UCSD-AML1 (cell line): ENCODE results near the gene ZDHHC12.
A peak's percentile ranks its signal among the peaks of the same experiment; 100 is the strongest.

Experiments used
- DNase-seq: peaks from one replicate; lab custom pipeline; 2025; ENCODE audit not compliant: unreplicated experiment; lab: John Stamatoyannopoulos, UW

The ZDHHC12 gene

GRCh38 chr9:128688501-128689292 lies 35.2 kb downstream of the ZDHHC12 start, which contains the start of gene SET:
Gene SET, plus strand, starts transcription at chr9:128689222. Its CDS starts 361 bp downstream, at chr9:128689583.
- peak; percentile 98 for DNase-seq

DNA sequence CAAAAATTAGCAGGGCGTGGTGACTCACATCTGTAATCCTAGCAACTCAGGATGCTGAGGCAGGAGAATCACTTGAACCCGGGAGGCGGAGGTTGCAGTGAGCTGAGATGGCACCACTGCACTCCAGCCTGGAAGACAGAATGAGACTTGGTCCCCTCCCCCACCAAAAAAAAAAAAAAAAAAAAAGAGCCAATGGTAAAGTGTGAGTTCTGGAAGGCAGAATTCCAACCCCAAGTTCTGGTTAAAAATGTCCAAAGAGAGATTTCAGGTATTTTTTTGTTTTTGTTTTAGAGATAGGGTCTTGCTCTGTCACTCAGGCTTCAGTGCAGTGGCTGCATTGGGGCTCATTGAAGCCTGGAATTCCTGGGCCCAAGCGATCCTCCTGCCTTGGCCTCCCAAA lies 36.5 kb downstream of the ZDHHC12 start:
- no peak for DNase-seq

DNA sequence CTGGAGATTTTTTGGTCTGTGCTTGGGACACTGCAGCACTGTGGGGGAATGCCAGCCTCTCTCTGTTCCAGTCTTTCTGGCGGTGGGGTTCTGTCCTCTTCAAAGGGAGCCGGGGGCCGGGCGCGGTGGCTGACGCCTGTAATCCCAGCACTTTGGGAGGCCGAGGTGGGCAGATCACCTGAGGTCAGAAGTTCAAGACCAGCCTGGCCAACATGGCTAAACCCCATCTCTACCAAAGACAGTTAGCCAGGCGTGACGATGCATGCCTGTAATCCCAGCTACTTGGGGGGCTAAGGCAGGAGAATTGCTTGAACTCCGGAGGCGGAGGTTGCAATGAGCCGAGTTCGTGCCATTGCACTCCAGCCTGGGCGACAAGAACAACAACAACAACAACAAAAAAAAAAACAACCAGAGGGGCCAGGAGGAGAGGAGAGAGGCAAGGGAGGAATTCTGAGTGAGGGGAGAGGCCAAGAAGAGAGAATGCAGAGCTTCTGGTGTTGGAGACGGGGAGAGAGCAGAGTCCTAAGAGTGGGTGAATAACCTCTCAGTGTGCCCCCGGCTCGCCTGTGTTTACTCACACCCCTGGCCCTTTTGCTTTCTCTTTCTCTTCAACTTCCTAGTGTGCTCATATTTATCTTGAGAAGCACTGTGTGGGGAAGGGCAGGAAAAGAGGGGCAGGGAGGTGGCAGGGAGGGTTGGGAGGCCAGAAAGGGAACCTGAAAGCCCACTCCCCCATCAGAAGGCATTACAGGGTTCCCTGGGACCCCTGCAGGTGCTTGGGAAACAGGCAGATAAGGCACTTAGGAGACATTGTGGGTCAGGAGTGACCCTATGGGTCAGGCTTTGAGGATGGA lies 38.1 kb downstream of the ZDHHC12 start:
- peak; percentile 46 for DNase-seq

DNA sequence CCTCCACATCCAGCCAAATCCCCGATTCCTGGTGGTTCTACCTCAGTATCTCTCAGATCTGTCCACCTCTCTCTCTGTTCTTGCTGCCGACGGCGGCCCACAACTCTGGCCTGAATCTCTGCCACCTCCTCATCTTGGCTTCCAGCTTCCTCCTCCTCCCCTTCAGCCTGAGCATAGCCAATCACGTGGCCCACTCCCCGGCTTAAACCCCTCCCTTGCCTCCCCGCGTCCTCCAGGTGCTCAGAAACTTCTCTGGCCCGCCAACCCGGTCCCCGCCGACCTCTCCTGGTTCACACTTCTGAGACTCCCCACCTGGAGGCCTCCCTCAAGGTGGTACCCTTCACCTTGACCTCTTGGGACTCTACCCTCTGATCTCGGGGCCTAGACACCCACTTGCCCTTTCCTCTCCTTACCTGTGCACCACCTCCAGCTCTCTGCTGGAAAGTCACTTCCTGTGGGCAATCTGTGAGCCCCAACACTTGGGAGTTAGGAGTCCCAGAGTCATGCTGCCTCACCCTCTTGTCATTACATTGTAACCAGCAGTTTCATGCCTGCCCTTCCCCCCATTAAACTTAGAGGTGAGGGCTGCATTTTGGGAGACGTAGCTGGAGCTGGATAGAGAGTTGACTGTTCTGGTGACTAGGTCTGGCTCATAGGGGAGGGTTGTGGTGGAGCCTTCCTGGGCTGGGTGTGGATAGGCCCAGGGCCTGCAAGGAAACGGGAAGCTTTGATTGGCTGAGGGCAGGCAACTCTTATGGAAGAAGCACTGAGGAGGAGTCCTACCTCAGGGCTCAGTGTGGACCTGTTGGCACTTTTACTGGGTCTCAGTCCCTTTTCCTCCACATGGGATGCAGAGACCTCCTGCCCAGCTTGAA lies 39.4 kb downstream of the ZDHHC12 start:
- peak; percentile 68 for DNase-seq

DNA sequence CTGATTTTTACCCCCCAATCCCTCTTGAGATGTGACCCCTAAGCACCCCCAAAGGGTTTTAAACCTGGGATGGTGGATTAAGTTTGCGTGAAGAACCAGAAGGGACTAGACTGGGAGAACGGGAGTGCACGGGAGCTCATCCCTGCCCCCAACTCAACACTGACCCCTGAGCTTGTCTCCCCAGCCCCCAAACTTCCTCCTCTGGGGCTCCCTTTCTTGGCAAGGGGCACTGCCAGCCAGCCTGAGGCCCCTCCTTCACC lies 39.9 kb downstream of the ZDHHC12 start:
- no peak for DNase-seq

DNA sequence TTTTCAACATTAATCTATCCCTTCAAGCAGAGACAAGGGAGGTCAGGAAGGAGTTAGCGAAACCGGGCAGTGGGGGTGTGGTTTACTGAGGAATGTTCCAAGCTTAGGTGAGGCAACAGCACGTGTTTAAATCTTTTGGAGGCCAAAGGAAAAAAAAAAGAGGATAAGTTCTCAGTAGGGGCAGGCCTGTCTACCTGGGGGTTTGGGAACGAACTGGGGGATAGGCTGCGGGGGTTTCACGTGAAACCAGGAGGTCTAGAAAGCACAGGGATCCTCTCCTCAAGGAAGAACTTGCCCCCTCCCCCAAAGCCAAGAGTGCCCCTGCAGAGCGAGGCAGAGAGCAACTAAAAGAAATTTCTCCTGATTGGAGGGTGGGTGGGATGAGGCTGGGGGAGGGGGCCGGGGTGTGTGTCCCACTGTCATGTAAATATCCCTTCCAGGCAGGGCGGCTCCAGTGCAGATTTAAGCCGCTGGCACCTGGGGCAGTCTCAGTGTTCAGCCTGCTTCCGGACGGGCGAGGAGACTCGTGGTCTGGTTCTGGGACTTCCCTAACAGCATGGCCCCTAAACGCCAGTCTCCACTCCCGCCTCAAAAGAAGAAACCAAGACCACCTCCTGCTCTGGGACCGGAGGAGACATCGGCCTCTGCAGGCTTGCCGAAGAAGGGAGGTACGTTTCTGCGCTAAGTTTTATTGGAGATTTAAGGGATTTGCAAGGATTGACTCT lies 40.4 kb downstream of the ZDHHC12 start:
- DNase-seq = peak; percentile 52

DNA sequence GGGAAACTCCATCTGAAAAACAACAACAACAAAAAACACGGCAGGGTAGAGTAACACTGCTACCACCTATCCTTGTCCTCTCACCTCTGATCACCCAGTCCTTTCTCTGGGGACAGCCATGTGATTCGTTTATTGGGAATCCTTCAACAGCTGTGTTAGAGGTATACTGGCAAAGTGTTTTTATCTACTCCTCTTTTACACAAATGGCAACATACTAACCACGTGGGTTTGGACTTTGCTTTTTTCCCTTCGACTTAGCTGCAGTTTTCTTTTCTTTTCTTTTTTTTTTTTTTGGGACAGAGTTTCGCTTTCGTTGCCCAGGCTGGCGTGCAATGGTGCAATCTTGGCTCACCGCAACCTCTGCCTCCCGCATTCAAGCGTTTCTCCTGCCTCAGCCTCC lies 46.1 kb downstream of the ZDHHC12 start:
- DNase-seq = no peak

DNA sequence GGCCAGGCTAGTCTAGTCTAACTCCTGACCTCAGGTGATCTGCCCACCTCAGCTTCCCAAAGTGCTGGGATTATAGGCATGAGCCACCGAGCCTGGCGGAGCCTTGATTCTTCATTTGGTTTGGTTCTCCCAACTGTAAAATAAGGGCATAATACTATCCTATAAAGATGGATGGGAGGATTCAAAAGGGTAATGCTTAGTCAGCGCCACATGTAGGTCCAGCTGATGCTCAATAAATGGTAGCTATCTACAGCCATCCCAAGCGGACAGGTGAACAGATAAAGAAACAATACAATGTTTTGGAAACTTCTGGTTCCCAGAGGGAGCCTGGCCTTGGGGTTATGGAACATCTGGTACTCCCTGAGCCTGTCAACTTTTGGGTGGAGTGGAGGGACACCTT lies 48.5 kb downstream of the ZDHHC12 start:
- DNase-seq = no peak
